ENCODE data around the gene ADAMTS6. TPM values are rescaled to one million over a fixed set of nuclear protein-coding genes. Genes with fewer than 3 reads are reported as not detected.

The ADAMTS6 gene
- total RNA-seq, 2 experiments from 2014 or later: 1.1 to 1.9 TPM

- DNase-seq (no peak), ATAC-seq (no peak)
- no peak for TF ChIP-seq CTCF (IDR thresholded peaks at IDR 0.05)
- ChIA-PET CTCF (no interaction called here), POLR2A (no interaction called here)
- intact Hi-C loops (cut with micrococcal nuclease): no loop called here
- Mint-ChIP-seq H3K4me3 (no peak overlapping the region), H3K9me3 (no peaks in the 10 kb centered on the region), H3K4me1 (ENCODE audit: low read depth) (peaks cover 4% of the 10 kb centered on the region), H3K27ac (no peak overlapping the region), H3K27me3 (no peaks in the 10 kb centered on the region), H3K36me3 (ENCODE audit: low read depth) (no peaks in the 10 kb centered on the region)
Measured at GRCh38 chr5:65157906-65158603, 323.7 kb downstream of the ADAMTS6 start.

- Mint-ChIP-seq H3K27ac (no peak overlapping the region), H3K36me3 (ENCODE audit: low read depth) (no peaks in the 10 kb centered on the region), H3K4me1 (ENCODE audit: low read depth) (peaks cover 4% of the 10 kb centered on the region), H3K27me3 (no peaks in the 10 kb centered on the region), H3K4me3 (no peak overlapping the region), H3K9me3 (no peaks in the 10 kb centered on the region)
- POLR2A ChIA-PET: no interaction called here
- no peak for DNase-seq
- no peak for ATAC-seq
- CTCF ChIA-PET: no interaction called here
- intact Hi-C loops (cut with micrococcal nuclease): no loop called here
- TF ChIP-seq CTCF (IDR thresholded peaks at IDR 0.05): no peak
Measured at GRCh38 chr5:65156933-65157332, 324.8 kb downstream of the ADAMTS6 start.

- Mint-ChIP-seq H3K4me1 (ENCODE audit: low read depth) (no peaks in the 10 kb centered on the region), H3K27me3 (no peaks in the 10 kb centered on the region), H3K4me3 (no peak overlapping the region), H3K27ac (no peak overlapping the region), H3K9me3 (no peaks in the 10 kb centered on the region), H3K36me3 (ENCODE audit: low read depth) (no peaks in the 10 kb centered on the region)
- no peak for TF ChIP-seq CTCF (IDR thresholded peaks at IDR 0.05)
- ChIA-PET POLR2A (no interaction called here), CTCF (no interaction called here)
- ATAC-seq (no peak), DNase-seq (no peak)
- intact Hi-C loops (cut with micrococcal nuclease): no loop called here
Measured at GRCh38 chr5:65152131-65152530, 329.6 kb downstream of the ADAMTS6 start.

GRCh38 chr5:65151614-65152013 is 330.1 kb downstream of the ADAMTS6 start:
- Mint-ChIP-seq H3K9me3 (no peaks in the 10 kb centered on the region), H3K36me3 (ENCODE audit: low read depth) (no peaks in the 10 kb centered on the region), H3K4me3 (no peak overlapping the region), H3K27ac (no peak overlapping the region), H3K4me1 (ENCODE audit: low read depth) (no peaks in the 10 kb centered on the region), H3K27me3 (no peaks in the 10 kb centered on the region)
- no peak for TF ChIP-seq CTCF (IDR thresholded peaks at IDR 0.05)
- intact Hi-C loops (cut with micrococcal nuclease): no loop called here
- CTCF ChIA-PET: no interaction called here
- POLR2A ChIA-PET: no interaction called here
- ATAC-seq: no peak
- DNase-seq: no peak

GRCh38 chr5:65150599-65151304 is 331.0 kb downstream of the ADAMTS6 start:
- DNase-seq: no peak
- intact Hi-C loops (cut with micrococcal nuclease): no loop called here
- ChIA-PET CTCF (no interaction called here), POLR2A (no interaction called here)
- Mint-ChIP-seq H3K36me3 (ENCODE audit: low read depth) (no peaks in the 10 kb centered on the region), H3K9me3 (no peaks in the 10 kb centered on the region), H3K4me3 (no peak overlapping the region), H3K27ac (no peak overlapping the region), H3K27me3 (no peaks in the 10 kb centered on the region), H3K4me1 (ENCODE audit: low read depth) (no peaks in the 10 kb centered on the region)
- no peak for TF ChIP-seq CTCF (IDR thresholded peaks at IDR 0.05)
- ATAC-seq: no peak
